ENCODE results near the gene PFN3.
A peak's percentile ranks its signal among the peaks of the same experiment; 100 is the strongest.

The PFN3 gene

DNA sequence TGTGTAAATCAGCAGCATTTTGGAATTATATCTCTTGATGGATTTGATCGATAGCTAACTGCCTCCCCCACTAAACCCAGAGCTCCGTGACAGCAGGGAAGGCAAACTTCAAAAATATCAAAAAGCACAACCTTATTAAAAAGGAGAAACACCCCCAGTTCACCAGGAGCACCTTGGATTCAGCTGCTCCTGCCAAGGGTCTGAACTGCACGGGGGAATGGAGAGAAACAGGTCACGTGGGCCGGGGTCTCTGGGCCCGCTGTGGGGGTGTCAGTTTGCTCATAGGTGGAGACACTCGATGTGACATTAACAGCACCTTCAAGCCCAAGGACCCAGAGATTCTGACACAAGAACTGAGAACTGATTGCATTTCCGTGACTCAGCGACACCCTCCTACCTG, 17.3 kb downstream of the PFN3 start:
- H4K20me1 ChIP-seq (ENCODE audit: insufficient read depth, low read length), result no peaks in the 10 kb centered on the region
- no peak overlapping the region for H3K4me3 ChIP-seq (ENCODE audit: low read length)
- TF ChIP-seq EZH2phosphoT487 (IDR thresholded peaks at IDR 0.05; ENCODE audit: low read depth), result no peak
- TF ChIP-seq, protein P1, sequence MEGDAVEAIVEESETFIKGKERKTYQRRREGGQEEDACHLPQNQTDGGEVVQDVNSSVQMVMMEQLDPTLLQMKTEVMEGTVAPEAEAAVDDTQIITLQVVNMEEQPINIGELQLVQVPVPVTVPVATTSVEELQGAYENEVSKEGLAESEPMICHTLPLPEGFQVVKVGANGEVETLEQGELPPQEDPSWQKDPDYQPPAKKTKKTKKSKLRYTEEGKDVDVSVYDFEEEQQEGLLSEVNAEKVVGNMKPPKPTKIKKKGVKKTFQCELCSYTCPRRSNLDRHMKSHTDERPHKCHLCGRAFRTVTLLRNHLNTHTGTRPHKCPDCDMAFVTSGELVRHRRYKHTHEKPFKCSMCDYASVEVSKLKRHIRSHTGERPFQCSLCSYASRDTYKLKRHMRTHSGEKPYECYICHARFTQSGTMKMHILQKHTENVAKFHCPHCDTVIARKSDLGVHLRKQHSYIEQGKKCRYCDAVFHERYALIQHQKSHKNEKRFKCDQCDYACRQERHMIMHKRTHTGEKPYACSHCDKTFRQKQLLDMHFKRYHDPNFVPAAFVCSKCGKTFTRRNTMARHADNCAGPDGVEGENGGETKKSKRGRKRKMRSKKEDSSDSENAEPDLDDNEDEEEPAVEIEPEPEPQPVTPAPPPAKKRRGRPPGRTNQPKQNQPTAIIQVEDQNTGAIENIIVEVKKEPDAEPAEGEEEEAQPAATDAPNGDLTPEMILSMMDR (IDR thresholded peaks at IDR 0.05; ENCODE audit: low read depth, low read length), result no peak
- H3K9me3 ChIP-seq (ENCODE audit: insufficient read depth, low read length), result no peaks in the 10 kb centered on the region
- peaks cover 41% of the 10 kb centered on the region for H3K27me3 ChIP-seq (ENCODE audit: low read depth, low read length)
- no peaks in the 10 kb centered on the region for H3K79me2 ChIP-seq (ENCODE audit: low read length)
- no peaks in the 10 kb centered on the region for H3K4me1 ChIP-seq (ENCODE audit: low read length)
- no peak overlapping the region for H3K27ac ChIP-seq (ENCODE audit: low read length)
- H3K9ac ChIP-seq (ENCODE audit: low read length), result no peak overlapping the region
- H3K36me3 ChIP-seq (replicated peaks; ENCODE audit: low read depth, low read length), result no peaks in the 10 kb centered on the region
- no peak overlapping the region for H2AFZ ChIP-seq (ENCODE audit: low read depth, low read length)
- H3K4me2 ChIP-seq (ENCODE audit: low read length), result no peak overlapping the region

DNA sequence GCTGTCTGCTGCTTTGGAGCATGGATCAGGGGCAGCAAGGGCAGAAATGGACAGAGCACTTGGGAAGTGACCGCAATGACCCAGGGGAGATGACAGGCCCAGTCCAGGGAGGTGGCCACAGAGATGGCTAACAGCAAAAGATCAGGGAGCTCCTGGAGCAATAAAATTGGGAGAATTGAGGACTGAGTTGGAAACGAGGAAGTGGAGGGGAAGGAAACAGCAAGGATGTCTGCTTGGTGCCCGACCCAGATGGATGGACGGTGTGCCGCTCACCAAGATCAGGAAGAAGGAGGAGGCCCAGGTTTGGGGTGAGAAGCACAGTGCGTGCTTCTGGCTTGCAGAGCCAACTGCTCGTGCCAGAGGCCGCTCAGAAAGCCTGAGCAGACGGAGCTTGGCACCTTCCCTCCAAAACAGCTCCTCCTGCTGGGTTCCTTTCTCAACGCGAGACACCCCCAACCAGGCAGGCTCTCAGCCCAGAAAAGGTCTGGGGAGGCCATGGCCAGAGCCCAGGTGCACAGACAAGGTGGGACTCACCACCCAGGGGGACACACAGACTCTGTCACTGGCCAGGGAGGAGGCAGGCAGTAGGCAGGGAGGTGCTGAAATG, 17.9 kb downstream of the PFN3 start:
- Histone ChIP-seq H4K20me1 (ENCODE audit: insufficient read depth, low read length) (no peaks in the 10 kb centered on the region), H3K4me2 (ENCODE audit: low read length) (no peak overlapping the region), H2AFZ (ENCODE audit: low read depth, low read length) (no peak overlapping the region), H3K9me3 (ENCODE audit: insufficient read depth, low read length) (no peaks in the 10 kb centered on the region), H3K4me1 (ENCODE audit: low read length) (no peaks in the 10 kb centered on the region), H3K79me2 (ENCODE audit: low read length) (no peaks in the 10 kb centered on the region), H3K27me3 (ENCODE audit: low read depth, low read length) (peaks cover 36% of the 10 kb centered on the region), H3K4me3 (ENCODE audit: low read length) (no peak overlapping the region), H3K36me3 (replicated peaks; ENCODE audit: low read depth, low read length) (no peaks in the 10 kb centered on the region), H3K27ac (ENCODE audit: low read length) (no peak overlapping the region), H3K9ac (ENCODE audit: low read length) (no peak overlapping the region)
- TF ChIP-seq, protein P1 (IDR thresholded peaks at IDR 0.05; ENCODE audit: low read depth, low read length), result peak; percentile 39
- TF ChIP-seq EZH2phosphoT487 (IDR thresholded peaks at IDR 0.05; ENCODE audit: low read depth), result no peak

DNA sequence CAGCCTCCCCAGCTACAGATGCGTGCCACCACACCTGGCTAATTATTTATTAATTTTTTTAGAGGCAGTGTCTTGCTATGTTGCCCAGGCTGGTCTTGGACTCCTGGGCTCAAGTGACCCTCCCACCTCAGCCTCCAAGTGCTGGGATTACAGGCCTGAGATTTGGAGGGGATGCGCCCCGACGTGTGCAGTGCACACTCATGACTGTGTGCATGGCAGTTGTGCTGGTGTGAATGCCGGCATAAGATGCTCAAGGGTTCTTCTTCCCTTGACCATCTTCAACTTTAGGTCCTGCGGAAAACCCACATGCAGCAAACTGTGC, 19.7 kb downstream of the PFN3 start:
- Histone ChIP-seq H3K27ac (ENCODE audit: low read length) (no peak overlapping the region), H3K36me3 (replicated peaks; ENCODE audit: low read depth, low read length) (no peaks in the 10 kb centered on the region), H3K9me3 (ENCODE audit: insufficient read depth, low read length) (no peaks in the 10 kb centered on the region), H3K4me1 (ENCODE audit: low read length) (no peaks in the 10 kb centered on the region), H3K79me2 (ENCODE audit: low read length) (no peaks in the 10 kb centered on the region), H3K9ac (ENCODE audit: low read length) (no peak overlapping the region), H4K20me1 (ENCODE audit: insufficient read depth, low read length) (no peaks in the 10 kb centered on the region), H2AFZ (ENCODE audit: low read depth, low read length) (no peak overlapping the region), H3K27me3 (ENCODE audit: low read depth, low read length) (peaks cover 24% of the 10 kb centered on the region), H3K4me2 (ENCODE audit: low read length) (no peak overlapping the region), H3K4me3 (ENCODE audit: low read length) (no peak overlapping the region)
- TF ChIP-seq EZH2phosphoT487 (IDR thresholded peaks at IDR 0.05; ENCODE audit: low read depth), result no peak
- TF ChIP-seq, protein P1 (IDR thresholded peaks at IDR 0.05; ENCODE audit: low read depth, low read length), result no peak

DNA sequence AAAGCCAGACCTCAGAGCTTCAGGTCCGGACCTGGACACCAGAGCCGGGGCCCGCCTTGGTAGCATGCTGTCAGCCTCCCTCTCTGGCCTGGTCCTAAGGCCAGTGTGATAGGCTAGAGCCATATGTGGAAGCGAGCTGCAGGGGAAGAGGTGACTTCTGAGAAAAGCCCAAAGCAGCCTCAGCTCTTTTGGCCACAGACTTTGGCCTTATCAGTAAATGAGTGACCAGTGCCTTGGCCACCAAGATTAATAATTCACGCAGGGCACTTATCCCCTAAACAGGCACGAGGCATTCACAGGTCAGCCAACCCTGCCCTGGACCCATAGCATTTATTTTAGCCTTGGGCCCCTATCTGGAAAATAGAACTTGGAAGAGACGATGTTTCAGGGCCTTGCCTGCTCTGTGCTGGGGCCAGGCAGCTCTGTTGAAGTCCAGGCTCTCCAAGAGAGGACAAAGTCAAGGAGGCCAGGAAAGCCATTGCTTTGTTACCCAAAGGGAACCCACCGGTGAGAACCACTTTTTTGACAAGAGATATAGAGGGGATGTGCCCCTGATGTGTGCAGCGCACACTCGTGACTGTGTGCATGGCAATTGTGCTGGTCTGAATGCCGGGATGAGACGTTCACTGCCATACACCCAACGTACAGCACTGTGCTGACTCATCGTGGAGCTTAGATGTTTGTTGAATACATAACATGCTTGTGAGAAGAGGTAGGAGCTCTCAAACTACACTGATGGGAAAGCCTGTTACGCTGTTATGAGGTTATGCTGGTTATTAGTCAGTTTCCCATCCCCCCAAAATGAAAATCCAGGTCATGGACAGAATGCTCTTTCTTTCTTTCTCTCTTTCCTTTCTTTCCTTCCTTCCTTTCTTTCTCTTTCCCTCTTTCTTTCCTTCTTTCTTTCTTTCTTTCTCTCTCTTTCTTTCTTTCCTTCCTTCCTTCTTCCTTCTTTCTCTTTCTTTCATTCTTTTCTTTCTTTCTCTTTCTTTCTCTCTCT, 21.3 kb downstream of the PFN3 start:
- H4K20me1 ChIP-seq (ENCODE audit: insufficient read depth, low read length), result no peaks in the 10 kb centered on the region
- TF ChIP-seq, protein P1 (IDR thresholded peaks at IDR 0.05; ENCODE audit: low read depth, low read length), result no peak
- TF ChIP-seq EZH2phosphoT487 (IDR thresholded peaks at IDR 0.05; ENCODE audit: low read depth), result no peak
- H3K27me3 ChIP-seq (ENCODE audit: low read depth, low read length), result peaks cover 14% of the 10 kb centered on the region
- H3K4me1 ChIP-seq (ENCODE audit: low read length), result no peaks in the 10 kb centered on the region
- H3K4me2 ChIP-seq (ENCODE audit: low read length), result no peak overlapping the region
- H3K9me3 ChIP-seq (ENCODE audit: insufficient read depth, low read length), result no peaks in the 10 kb centered on the region
- no peak overlapping the region for H3K9ac ChIP-seq (ENCODE audit: low read length)
- no peak overlapping the region for H3K4me3 ChIP-seq (ENCODE audit: low read length)
- H3K36me3 ChIP-seq (replicated peaks; ENCODE audit: low read depth, low read length), result no peaks in the 10 kb centered on the region
- no peak overlapping the region for H2AFZ ChIP-seq (ENCODE audit: low read depth, low read length)
- no peak overlapping the region for H3K27ac ChIP-seq (ENCODE audit: low read length)
- H3K79me2 ChIP-seq (ENCODE audit: low read length), result no peaks in the 10 kb centered on the region

Data from OCI-LY3 (cell line).